HepG2 (cell line): ENCODE data around the gene THAP3. TPM values are rescaled to one million over a fixed set of nuclear protein-coding genes. Genes with fewer than 3 reads are reported as not detected.

Experiments
- ETV5 ChIP-seq: IDR thresholded peaks from 2 replicates; pipeline ENCODE4 v1.6.1; 2018; ENCODE audit warnings: missing biosample characterization, missing genetic modification reagents, inconsistent platforms, borderline replicate concordance
- FOSL2 ChIP-seq: sonication (generic); formaldehyde crosslinking; IDR thresholded peaks from 2 replicates; pipeline ENCODE4 v1.4.0; 2020; ENCODE audit warnings: missing genetic modification reagents
- KDM2A ChIP-seq: sonication (generic); formaldehyde crosslinking; IDR thresholded peaks from 2 replicates; pipeline ENCODE4 v1.4.0; 2020; ENCODE audit warnings: low read depth, missing genetic modification reagents, borderline replicate concordance
- NR2C2 ChIP-seq: sonication (generic); formaldehyde crosslinking; IDR thresholded peaks from 2 replicates; pipeline ENCODE4 v1.4.0; 2020; ENCODE audit warnings: missing genetic modification reagents, mild to moderate bottlenecking, moderate library complexity, borderline replicate concordance
- NR2F1 ChIP-seq, 2 experiments: fragments of 450-650 bp in 1 of 2; formaldehyde crosslinking in 1 of 2; IDR thresholded peaks; 2 replicates each; pipeline versions ENCODE4 v1.5.0 to v1.6.1; 2016 to 2020; ENCODE audit warnings: mild to moderate bottlenecking in 1 of 2, missing compliant biosample characterization in 1 of 2, missing genetic modification reagents in 1 of 2, moderate library complexity in 1 of 2
- RARA ChIP-seq: IDR thresholded peaks from 2 replicates; pipeline ENCODE4 v1.6.1; 2016; ENCODE audit warnings: missing genetic modification reagents, missing compliant biosample characterization
- UBTF ChIP-seq: sonication (generic); formaldehyde crosslinking; IDR thresholded peaks from 2 replicates; pipeline ENCODE4 v1.4.0; 2020; ENCODE audit warnings: mild to moderate bottlenecking, missing genetic modification reagents
- YEATS4 ChIP-seq: sonication (generic); formaldehyde crosslinking; IDR thresholded peaks from 2 replicates; pipeline ENCODE4 v1.4.0; 2020; ENCODE audit warnings: missing genetic modification reagents, borderline replicate concordance
- ZFYVE20 ChIP-seq: sonication (generic); formaldehyde crosslinking; IDR thresholded peaks from 2 replicates; pipeline ENCODE4 v1.8.0; 2023; ENCODE audit warnings: low read depth, mild to moderate bottlenecking, moderate library complexity, missing genetic modification reagents, borderline replicate concordance
- ZNF280D ChIP-seq: sonication (generic); formaldehyde crosslinking; IDR thresholded peaks from 2 replicates; pipeline ENCODE4 v1.5.1; 2020; ENCODE audit warnings: mild to moderate bottlenecking, missing genetic modification reagents
- ZNF362 ChIP-seq: sonication (generic); formaldehyde crosslinking; IDR thresholded peaks from 2 replicates; pipeline ENCODE4 v1.4.0; 2020; ENCODE audit warnings: missing genetic modification reagents, mild to moderate bottlenecking, borderline replicate concordance
- ZNF512B ChIP-seq: sonication (generic); formaldehyde crosslinking; IDR thresholded peaks from 2 replicates; pipeline ENCODE4 v1.5.1; 2020; ENCODE audit warnings: missing genetic modification reagents, mild to moderate bottlenecking, borderline replicate concordance
- ZNF580 ChIP-seq: IDR thresholded peaks from 2 replicates; pipeline ENCODE4 v1.6.1; 2016; ENCODE audit warnings: low read depth, borderline replicate concordance
- ZNF644 ChIP-seq: IDR thresholded peaks from 2 replicates; pipeline ENCODE4 v1.6.1; 2016; ENCODE audit warnings: low read depth
- ZNF782 ChIP-seq: sonication (generic); formaldehyde crosslinking; IDR thresholded peaks from 2 replicates; pipeline ENCODE4 v1.4.0; 2020; ENCODE audit warnings: missing genetic modification reagents, mild to moderate bottlenecking, borderline replicate concordance
- ZSCAN29 ChIP-seq: sonication (generic); formaldehyde crosslinking; conservative IDR thresholded peaks from 2 replicates; pipeline ENCODE4 v1.4.0; 2020; ENCODE audit warnings: mild to moderate bottlenecking, missing genetic modification reagents
- polyA plus RNA-seq, 8 experiments: library from polyadenylated mRNA; depleted of rRNA in 3 of 8; stranded (reverse) in 7 of 8; unstranded in 1 of 8; fragments of >200 nt; fragmentation: Illumina TruSeq in 4 of 8; extraction: Trizol in 4 of 8; gene quantifications; 2 replicates each; pipeline versions ENCODE4 v1.2.1 to v1.2.3, GENCODE V29; 2011 to 2016; ENCODE audit warnings: low read depth in 4 of 8, missing spikeins in 1 of 8, mixed read lengths in 1 of 8; ENCODE audit not compliant: insufficient read depth in 1 of 8
- total RNA-seq, 5 experiments: library from RNA; depleted of rRNA; stranded (reverse); fragments of >200 nt; fragmentation: Illumina TruSeq; extraction: Trizol; gene quantifications; 2 replicates each; pipeline ENCODE4 v1.2.3, GENCODE V29; 2016; ENCODE audit warnings: low read depth in 1 of 5

Gene THAP3
- total and polyA plus RNA-seq, 2 of the 13 experiments (the other 11 are each of a cell fraction or from before 2014, with no cell fraction given), result 10.3 to 14.9 TPM

GRCh38 chr1:6579374-6580118, 45.1 kb upstream of the THAP3 start, which contains the start of gene ZBTB48 (continued):
- TF ChIP-seq ZNF512B (CRISPR knock-in tag) (no peak), ZSCAN29 (CRISPR knock-in tag) (no peak), ZNF580 (CRISPR knock-in tag) (no peak), NR2C2 (peak; percentile 72), ZNF644 (0 out of 2 replicates have a peak, but pooled peaks have one; percentile 17), ZNF280D (CRISPR knock-in tag) (no peak), ZNF362 (CRISPR knock-in tag) (peak; percentile 59), KDM2A (peak; percentile 84; the same call in 1 of the 2 replicates), ZFYVE20 (CRISPR knock-in tag) (no peak), FOSL2 (CRISPR knock-in tag) (0 out of 2 replicates have a peak, but pooled peaks have one; percentile 26), NR2F1 (CRISPR knock-in tag; IDR thresholded peaks at IDR 0.05) (peak; percentile 14 to 58; a peak in 1 of 4 replicates), RARA (CRISPR knock-in tag) (0 out of 2 replicates have a peak, but pooled peaks have one; percentile 18), ETV5 (CRISPR knock-in tag) (peak; percentile 63; the same call in 1 of the 2 replicates), ZNF782 (CRISPR knock-in tag) (peak; percentile 64; the same call in 1 of the 2 replicates), YEATS4 (CRISPR knock-in tag) (peak; percentile 27), UBTF (CRISPR knock-in tag) (peak; percentile 34)
